Measurements from ENCODE around the gene SYNJ2BP. TPM values are rescaled to one million over a fixed set of nuclear protein-coding genes. Genes with fewer than 3 reads are reported as not detected.

SYNJ2BP gene
- polyA plus RNA-seq, 3 donors: 4.9 to 17.5 (median 12.6) TPM

DNA sequence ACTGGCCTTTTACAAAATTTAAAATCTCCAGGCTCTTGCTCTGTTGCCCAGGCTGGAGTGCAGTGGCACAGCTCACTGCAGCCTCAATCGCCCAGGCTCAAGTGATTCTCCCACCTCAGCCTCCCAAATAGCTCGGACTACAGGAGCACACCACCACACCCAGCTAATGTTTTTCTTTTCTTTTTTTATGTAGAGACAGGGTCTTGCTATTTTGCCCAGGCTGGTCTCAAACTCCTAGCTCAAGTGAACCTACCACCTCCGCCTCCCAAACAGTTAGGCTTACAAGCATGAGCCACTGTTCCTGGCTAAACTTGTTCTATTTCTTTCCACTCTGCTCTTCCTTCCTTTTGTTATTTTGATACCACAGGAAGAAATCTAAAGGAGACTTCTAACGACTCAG is 15.2 kb downstream of the SYNJ2BP start:
- no peaks in the 10 kb centered on the region for H3K4me1 ChIP-seq (ENCODE audit: control insufficient read depth in 1 of 2, insufficient read depth in 2 of 2, low read length in 2 of 2)
- Mint-ChIP-seq H3K27ac (peak overlapping the region in 1 of 7 donors; percentile 71), H3K4me1 (no peaks in the 10 kb centered on the region), H3K9me3 (peaks cover 7 to 21% (median 11%) of the 10 kb centered on the region in 7 donors), H3K4me3 (no peak overlapping the region), H3K27me3 (ENCODE audit: low read depth in 3 of 3) (no peaks in the 10 kb centered on the region), H3K36me3 (peaks cover 5 to 25% of the 10 kb centered on the region in 2 donors)
- no peaks in the 10 kb centered on the region for H3K27me3 ChIP-seq (ENCODE audit: control insufficient read depth in 2 of 2, insufficient read depth in 2 of 2, low read length in 2 of 2)
- H3K4me2 ChIP-seq (replicated peaks; ENCODE audit: extremely low read depth, low read length, poor library complexity, severe bottlenecking): no peak overlapping the region
- no peak overlapping the region for H3K4me3 ChIP-seq (replicated peaks in 1 of 3; ENCODE audit: low read depth in 2 of 3, low read length in 3 of 3)
- H3K9me3 ChIP-seq (replicated peaks in 1 of 2; ENCODE audit: control insufficient read depth in 1 of 2, insufficient read depth in 1 of 2, low read length in 2 of 2): peaks cover 0 to 25% of the 10 kb centered on the region in 2 donors
- H3K36me3 ChIP-seq (replicated peaks in 1 of 2; ENCODE audit: control insufficient read depth in 1 of 2, insufficient read depth in 2 of 2, low read length in 2 of 2): no peaks in the 10 kb centered on the region
- DNase-seq: no peak
- TF ChIP-seq, protein P1, sequence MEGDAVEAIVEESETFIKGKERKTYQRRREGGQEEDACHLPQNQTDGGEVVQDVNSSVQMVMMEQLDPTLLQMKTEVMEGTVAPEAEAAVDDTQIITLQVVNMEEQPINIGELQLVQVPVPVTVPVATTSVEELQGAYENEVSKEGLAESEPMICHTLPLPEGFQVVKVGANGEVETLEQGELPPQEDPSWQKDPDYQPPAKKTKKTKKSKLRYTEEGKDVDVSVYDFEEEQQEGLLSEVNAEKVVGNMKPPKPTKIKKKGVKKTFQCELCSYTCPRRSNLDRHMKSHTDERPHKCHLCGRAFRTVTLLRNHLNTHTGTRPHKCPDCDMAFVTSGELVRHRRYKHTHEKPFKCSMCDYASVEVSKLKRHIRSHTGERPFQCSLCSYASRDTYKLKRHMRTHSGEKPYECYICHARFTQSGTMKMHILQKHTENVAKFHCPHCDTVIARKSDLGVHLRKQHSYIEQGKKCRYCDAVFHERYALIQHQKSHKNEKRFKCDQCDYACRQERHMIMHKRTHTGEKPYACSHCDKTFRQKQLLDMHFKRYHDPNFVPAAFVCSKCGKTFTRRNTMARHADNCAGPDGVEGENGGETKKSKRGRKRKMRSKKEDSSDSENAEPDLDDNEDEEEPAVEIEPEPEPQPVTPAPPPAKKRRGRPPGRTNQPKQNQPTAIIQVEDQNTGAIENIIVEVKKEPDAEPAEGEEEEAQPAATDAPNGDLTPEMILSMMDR (IDR thresholded peaks at IDR 0.05): no peak
- no peak overlapping the region for H3K9ac ChIP-seq (ENCODE audit: insufficient read depth, low read length, poor library complexity, severe bottlenecking)
- intact Hi-C loops (cut with micrococcal nuclease): no loop called here
- H3K79me2 ChIP-seq (ENCODE audit: insufficient read depth, low read length): no peaks in the 10 kb centered on the region
- no peaks in the 10 kb centered on the region for H4K20me1 ChIP-seq (ENCODE audit: insufficient read depth, low read length)
- 100% methylated on average over 1 of the region's 4 CpGs for WGBS (ENCODE audit: insufficient coverage)
- no peak overlapping the region for H3K27ac ChIP-seq (ENCODE audit: low read depth in 1 of 2, low read length in 2 of 2)
- no peak overlapping the region for H2AFZ ChIP-seq (ENCODE audit: insufficient read depth, low read depth, low read length, poor library complexity, severe bottlenecking)

DNA sequence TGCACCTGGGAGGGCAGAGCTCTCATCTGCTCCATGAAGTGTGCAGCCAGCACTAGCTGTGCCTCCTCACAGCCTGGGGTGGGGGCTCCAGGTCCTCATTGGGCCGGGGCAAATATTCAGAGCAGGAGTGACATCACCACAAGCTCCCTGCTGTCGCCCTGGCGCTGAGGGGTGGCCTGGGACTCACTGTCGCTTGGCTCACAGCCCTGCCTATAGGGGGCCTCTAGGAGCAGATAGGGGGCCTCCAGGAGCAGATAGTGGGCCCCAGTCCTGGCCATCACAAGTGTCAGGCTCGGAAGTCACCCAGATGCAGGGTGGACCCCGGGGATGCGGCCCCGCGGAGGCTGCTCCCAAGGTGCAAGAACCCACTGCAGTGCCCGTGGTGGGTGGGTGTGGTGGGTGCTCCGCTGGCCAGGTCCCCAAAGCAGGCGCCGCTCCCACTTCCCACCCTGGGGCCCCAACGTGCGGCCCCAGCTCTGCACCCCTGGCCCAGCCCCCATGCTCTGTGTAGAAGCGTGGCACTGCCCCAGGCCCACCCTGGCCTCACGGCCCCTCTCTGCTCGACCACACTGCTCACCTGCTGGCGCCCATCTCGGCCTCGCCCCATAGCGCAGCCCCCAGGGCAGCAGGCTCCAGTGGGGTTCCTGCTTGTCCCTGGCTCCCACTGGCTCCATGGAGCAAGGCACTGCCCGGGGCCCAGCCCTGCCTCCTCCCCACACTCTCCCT is 18.0 kb downstream of the SYNJ2BP start:
- WGBS (ENCODE audit: insufficient coverage): 88% methylated on average over 12 of the region's 23 CpGs
- Histone ChIP-seq H2AFZ (ENCODE audit: insufficient read depth, low read depth, low read length, poor library complexity, severe bottlenecking) (no peak overlapping the region), H3K27ac (ENCODE audit: low read depth in 1 of 2, low read length in 2 of 2) (no peak overlapping the region), H4K20me1 (ENCODE audit: insufficient read depth, low read length) (no peaks in the 10 kb centered on the region), H3K4me2 (replicated peaks; ENCODE audit: extremely low read depth, low read length, poor library complexity, severe bottlenecking) (no peak overlapping the region), H3K27me3 (ENCODE audit: control insufficient read depth in 2 of 2, insufficient read depth in 2 of 2, low read length in 2 of 2) (no peaks in the 10 kb centered on the region), H3K9me3 (replicated peaks in 1 of 2; ENCODE audit: control insufficient read depth in 1 of 2, insufficient read depth in 1 of 2, low read length in 2 of 2) (peaks cover 0 to 25% of the 10 kb centered on the region in 2 donors), H3K4me3 (replicated peaks in 1 of 3; ENCODE audit: low read depth in 2 of 3, low read length in 3 of 3) (no peak overlapping the region), H3K4me1 (ENCODE audit: control insufficient read depth in 1 of 2, insufficient read depth in 2 of 2, low read length in 2 of 2) (no peaks in the 10 kb centered on the region), H3K9ac (ENCODE audit: insufficient read depth, low read length, poor library complexity, severe bottlenecking) (no peak overlapping the region), H3K36me3 (replicated peaks in 1 of 2; ENCODE audit: control insufficient read depth in 1 of 2, insufficient read depth in 2 of 2, low read length in 2 of 2) (no peaks in the 10 kb centered on the region), H3K79me2 (ENCODE audit: insufficient read depth, low read length) (no peaks in the 10 kb centered on the region)
- Mint-ChIP-seq H3K9me3 (peaks cover 7 to 21% (median 11%) of the 10 kb centered on the region in 7 donors), H3K4me1 (no peaks in the 10 kb centered on the region), H3K27me3 (ENCODE audit: low read depth in 3 of 3) (no peaks in the 10 kb centered on the region), H3K27ac (no peak overlapping the region), H3K36me3 (peaks cover 5 to 25% of the 10 kb centered on the region in 2 donors), H3K4me3 (no peak overlapping the region)
- DNase-seq: no peak
- TF ChIP-seq, protein P1 (IDR thresholded peaks at IDR 0.05): no peak
- intact Hi-C loops (cut with micrococcal nuclease): no loop called here
